HepG2 (cell line): ENCODE data around the gene SCAPER. TPM values are rescaled to one million over a fixed set of nuclear protein-coding genes. Genes with fewer than 3 reads are reported as not detected.
A peak's percentile ranks its signal among the peaks of the same experiment; 100 is the strongest.

ENCODE experiments used
- AGO1 ChIP-seq: fragments of 200-400 bp; formaldehyde crosslinking; IDR thresholded peaks from 2 replicates; pipeline ENCODE4 v1.6.1; 2017; ENCODE audit warnings: mild to moderate bottlenecking, low read depth, low read length, moderate library complexity; ENCODE audit not compliant: poor library complexity, severe bottlenecking
- CREBL2 ChIP-seq: sonication (generic); formaldehyde crosslinking; IDR thresholded peaks from 2 replicates; pipeline ENCODE4 v1.8.1; 2023; ENCODE audit warnings: missing genetic modification reagents, mild to moderate bottlenecking, borderline replicate concordance
- FOXP4 ChIP-seq: sonication (generic); formaldehyde crosslinking; IDR thresholded peaks from 2 replicates; pipeline ENCODE4 v1.4.0; 2020; ENCODE audit warnings: missing genetic modification reagents
- HDAC2 ChIP-seq: sonication (generic); formaldehyde crosslinking; IDR thresholded peaks from 2 replicates; pipeline ENCODE4 v1.4.0; 2020; ENCODE audit warnings: missing genetic modification reagents
- HOMEZ ChIP-seq: IDR thresholded peaks from 2 replicates; pipeline ENCODE4 v1.6.1; 2016; ENCODE audit warnings: low read depth
- KLF16 ChIP-seq, 2 experiments: sonication (generic) in 1 of 2; formaldehyde crosslinking in 1 of 2; IDR thresholded peaks; 2 replicates each; pipeline versions ENCODE4 v1.6.1 to v1.8.0; 2016 to 2023; ENCODE audit warnings: missing genetic modification reagents in 2 of 2, missing compliant biosample characterization in 1 of 2
- POGK ChIP-seq: sonication (generic); formaldehyde crosslinking; conservative IDR thresholded peaks from 2 replicates; pipeline ENCODE4 v1.8.0; 2022; ENCODE audit warnings: mild to moderate bottlenecking, moderate library complexity, missing genetic modification reagents
- SMAD1 ChIP-seq: sonication (generic); formaldehyde crosslinking; IDR thresholded peaks from 2 replicates; pipeline ENCODE4 v1.4.0; 2020; ENCODE audit warnings: missing genetic modification reagents, low read depth, mild to moderate bottlenecking, borderline replicate concordance
- SOX6 ChIP-seq, 2 experiments: fragments of 450-650 bp in 1 of 2; sonication (generic) in 1 of 2; formaldehyde crosslinking in 1 of 2; IDR thresholded peaks; 2 replicates each; pipeline versions ENCODE4 v1.4.0 to v1.6.1; 2017 to 2020; ENCODE audit warnings: antibody characterized with exemption in 1 of 2, mild to moderate bottlenecking in 1 of 2, missing genetic modification reagents in 1 of 2
- ZEB1 ChIP-seq: IDR thresholded peaks from 2 replicates; pipeline ENCODE4 v1.6.1; 2012; ENCODE audit warnings: mild to moderate bottlenecking, low read depth, inconsistent platforms; ENCODE audit not compliant: insufficient replicate concordance
- ZFP41 ChIP-seq: sonication (generic); formaldehyde crosslinking; IDR thresholded peaks from 2 replicates; pipeline ENCODE4 v1.4.0; 2020; ENCODE audit warnings: mild to moderate bottlenecking, missing genetic modification reagents, borderline replicate concordance
- ZNF451 ChIP-seq: sonication (generic); formaldehyde crosslinking; IDR thresholded peaks from 2 replicates; pipeline ENCODE4 v1.5.0; 2020; ENCODE audit warnings: mild to moderate bottlenecking, missing genetic modification reagents
- ZNF713 ChIP-seq: sonication (generic); formaldehyde crosslinking; IDR thresholded peaks from 2 replicates; pipeline ENCODE4 v1.4.0; 2020; ENCODE audit warnings: mild to moderate bottlenecking, missing genetic modification reagents
- ZSCAN25 ChIP-seq: sonication (generic); formaldehyde crosslinking; IDR thresholded peaks from 2 replicates; pipeline ENCODE4 v1.8.0; 2022; ENCODE audit warnings: mild to moderate bottlenecking, missing genetic modification reagents
- polyA plus RNA-seq, 8 experiments: library from polyadenylated mRNA; depleted of rRNA in 3 of 8; stranded (reverse) in 7 of 8; unstranded in 1 of 8; fragments of >200 nt; fragmentation: Illumina TruSeq in 4 of 8; extraction: Trizol in 4 of 8; gene quantifications; 2 replicates each; pipeline versions ENCODE4 v1.2.1 to v1.2.3, GENCODE V29; 2011 to 2016; ENCODE audit warnings: low read depth in 4 of 8, missing spikeins in 1 of 8, mixed read lengths in 1 of 8; ENCODE audit not compliant: insufficient read depth in 1 of 8
- total RNA-seq, 5 experiments: library from RNA; depleted of rRNA; stranded (reverse); fragments of >200 nt; fragmentation: Illumina TruSeq; extraction: Trizol; gene quantifications; 2 replicates each; pipeline ENCODE4 v1.2.3, GENCODE V29; 2016; ENCODE audit warnings: low read depth in 1 of 5
- TF ChIP-seq, protein P1 (sequence below), 2 experiments: IDR thresholded peaks; 2 replicates each; pipeline ENCODE4 v1.6.1; 2011 to 2012; ENCODE audit warnings: low read length in 2 of 2, borderline replicate concordance in 1 of 2, low read depth in 1 of 2, mild to moderate bottlenecking in 1 of 2, moderate library complexity in 1 of 2
- TF ChIP-seq, protein P2 (sequence below): sonication (generic); formaldehyde crosslinking; IDR thresholded peaks from 2 replicates; pipeline ENCODE4 v1.4.0; 2020; ENCODE audit warnings: mild to moderate bottlenecking, missing genetic modification reagents, borderline replicate concordance

Gene SCAPER
- total and polyA plus RNA-seq, 2 of the 13 experiments (the other 11 are each of a cell fraction or from before 2014, with no cell fraction given), result 4.3 to 10.5 TPM

- TF ChIP-seq, protein P1, sequence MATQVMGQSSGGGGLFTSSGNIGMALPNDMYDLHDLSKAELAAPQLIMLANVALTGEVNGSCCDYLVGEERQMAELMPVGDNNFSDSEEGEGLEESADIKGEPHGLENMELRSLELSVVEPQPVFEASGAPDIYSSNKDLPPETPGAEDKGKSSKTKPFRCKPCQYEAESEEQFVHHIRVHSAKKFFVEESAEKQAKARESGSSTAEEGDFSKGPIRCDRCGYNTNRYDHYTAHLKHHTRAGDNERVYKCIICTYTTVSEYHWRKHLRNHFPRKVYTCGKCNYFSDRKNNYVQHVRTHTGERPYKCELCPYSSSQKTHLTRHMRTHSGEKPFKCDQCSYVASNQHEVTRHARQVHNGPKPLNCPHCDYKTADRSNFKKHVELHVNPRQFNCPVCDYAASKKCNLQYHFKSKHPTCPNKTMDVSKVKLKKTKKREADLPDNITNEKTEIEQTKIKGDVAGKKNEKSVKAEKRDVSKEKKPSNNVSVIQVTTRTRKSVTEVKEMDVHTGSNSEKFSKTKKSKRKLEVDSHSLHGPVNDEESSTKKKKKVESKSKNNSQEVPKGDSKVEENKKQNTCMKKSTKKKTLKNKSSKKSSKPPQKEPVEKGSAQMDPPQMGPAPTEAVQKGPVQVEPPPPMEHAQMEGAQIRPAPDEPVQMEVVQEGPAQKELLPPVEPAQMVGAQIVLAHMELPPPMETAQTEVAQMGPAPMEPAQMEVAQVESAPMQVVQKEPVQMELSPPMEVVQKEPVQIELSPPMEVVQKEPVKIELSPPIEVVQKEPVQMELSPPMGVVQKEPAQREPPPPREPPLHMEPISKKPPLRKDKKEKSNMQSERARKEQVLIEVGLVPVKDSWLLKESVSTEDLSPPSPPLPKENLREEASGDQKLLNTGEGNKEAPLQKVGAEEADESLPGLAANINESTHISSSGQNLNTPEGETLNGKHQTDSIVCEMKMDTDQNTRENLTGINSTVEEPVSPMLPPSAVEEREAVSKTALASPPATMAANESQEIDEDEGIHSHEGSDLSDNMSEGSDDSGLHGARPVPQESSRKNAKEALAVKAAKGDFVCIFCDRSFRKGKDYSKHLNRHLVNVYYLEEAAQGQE (IDR thresholded peaks at IDR 0.05; ENCODE audit: borderline replicate concordance in 1 of 2, low read depth in 1 of 2, low read length in 2 of 2), result no peak
- TF ChIP-seq SMAD1 (CRISPR knock-in tag) (no peak), FOXP4 (CRISPR knock-in tag) (peak; percentile 28; the same call in 1 of the 2 replicates), SOX6 (IDR thresholded peaks at IDR 0.05) (no peak), SOX6 (CRISPR knock-in tag; IDR thresholded peaks at IDR 0.05) (no peak; the same call in 1 of the 2 replicates), KLF16 (CRISPR knock-in tag; IDR thresholded peaks at IDR 0.05) (no peak), POGK (CRISPR knock-in tag) (0 out of 2 replicates have a peak, but pooled peaks have one; percentile 15), ZNF451 (no peak), ZSCAN25 (CRISPR knock-in tag) (no peak), ZNF713 (no peak), ZFP41 (CRISPR knock-in tag) (no peak), HDAC2 (CRISPR knock-in tag) (no peak), HOMEZ (no peak), CREBL2 (CRISPR knock-in tag) (no peak), AGO1 (no peak), ZEB1 (no peak)
- TF ChIP-seq, protein P2, sequence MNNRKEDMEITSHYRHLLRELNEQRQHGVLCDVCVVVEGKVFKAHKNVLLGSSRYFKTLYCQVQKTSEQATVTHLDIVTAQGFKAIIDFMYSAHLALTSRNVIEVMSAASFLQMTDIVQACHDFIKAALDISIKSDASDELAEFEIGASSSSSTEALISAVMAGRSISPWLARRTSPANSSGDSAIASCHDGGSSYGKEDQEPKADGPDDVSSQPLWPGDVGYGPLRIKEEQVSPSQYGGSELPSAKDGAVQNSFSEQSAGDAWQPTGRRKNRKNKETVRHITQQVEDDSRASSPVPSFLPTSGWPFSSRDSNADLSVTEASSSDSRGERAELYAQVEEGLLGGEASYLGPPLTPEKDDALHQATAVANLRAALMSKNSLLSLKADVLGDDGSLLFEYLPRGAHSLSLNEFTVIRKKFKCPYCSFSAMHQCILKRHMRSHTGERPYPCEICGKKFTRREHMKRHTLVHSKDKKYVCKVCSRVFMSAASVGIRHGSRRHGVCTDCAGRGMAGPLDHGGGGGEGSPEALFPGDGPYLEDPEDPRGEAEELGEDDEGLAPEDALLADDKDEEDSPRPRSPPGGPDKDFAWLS (CRISPR knock-in tag), result no peak
Observed at GRCh38 chr15:76345880-76346668, 559.1 kb downstream of the SCAPER start (continued).
